SKM-1 (cell line): ENCODE measurements around the gene PITPNM1.
"Not testable (repeated sequence)": the region's sequence is repeated elsewhere in the genome, so short reads cannot be mapped to it uniquely, and the experiment has no call there.

Source experiments
- DNase-seq: peaks from one replicate; lab custom pipeline; 2025; ENCODE audit not compliant: unreplicated experiment; lab: John Stamatoyannopoulos, UW

PITPNM1 gene

GRCh38 chr11:67491276-67492068 lies 13.7 kb downstream of the PITPNM1 start:
- no peak for DNase-seq

- no peak for DNase-seq
Observed at GRCh38 chr11:67490727-67491065, 14.5 kb downstream of the PITPNM1 start.

GRCh38 chr11:67489885-67490726 lies 15.1 kb downstream of the PITPNM1 start:
- no peak for DNase-seq

- no peak for DNase-seq
Observed at GRCh38 chr11:67489203-67489884, 15.8 kb downstream of the PITPNM1 start.

GRCh38 chr11:67486481-67487195 lies 18.5 kb downstream of the PITPNM1 start:
- no peak for DNase-seq

GRCh38 chr11:67485873-67486361 lies 19.2 kb downstream of the PITPNM1 start:
- DNase-seq: not testable (repeated sequence)

GRCh38 chr11:67484847-67485311 lies 20.3 kb downstream of the PITPNM1 start:
- DNase-seq: peak; percentile 14

GRCh38 chr11:67483831-67484665 lies 21.1 kb downstream of the PITPNM1 start:
- DNase-seq: no peak

GRCh38 chr11:67482827-67483798 lies 22.1 kb downstream of the PITPNM1 start, which contains the start of gene AIP:
Gene AIP (plus strand): TSS chr11:67483026. CDS start chr11:67483159, 133 bp downstream.
- DNase-seq: peak; percentile 94

GRCh38 chr11:67482275-67482826 lies 22.8 kb downstream of the PITPNM1 start:
- DNase-seq: peak; percentile 64

- not testable (repeated sequence) for DNase-seq
Observed at GRCh38 chr11:67477344-67478050, 27.7 kb downstream of the PITPNM1 start.

GRCh38 chr11:67476692-67477091 lies 28.5 kb downstream of the PITPNM1 start:
- DNase-seq: not testable (repeated sequence)

GRCh38 chr11:67472882-67473281 lies 32.3 kb downstream of the PITPNM1 start:
- DNase-seq: no peak

GRCh38 chr11:67470337-67471002 lies 34.7 kb downstream of the PITPNM1 start:
- no peak for DNase-seq

GRCh38 chr11:67469508-67469811 lies 35.7 kb downstream of the PITPNM1 start:
- no peak for DNase-seq

GRCh38 chr11:67468759-67469507 lies 36.2 kb downstream of the PITPNM1 start, which contains the start of gene TMEM134:
Gene TMEM134 (minus strand): TSS chr11:67469251. CDS start chr11:67469192, 59 bp downstream.
- peak; percentile 67 for DNase-seq

- no peak for DNase-seq
Observed at GRCh38 chr11:67468456-67468758, 36.8 kb downstream of the PITPNM1 start.
